Dermis microvascular lymphatic vessel endothelial cell (primary cell): Measurements from ENCODE around the gene TSSC4. TPM values are rescaled to one million over a fixed set of nuclear protein-coding genes. Genes with fewer than 3 reads are reported as not detected.
A peak's percentile ranks its signal among the peaks of the same experiment; 100 is the strongest.

Source experiments
- DNase-seq, 2 donors: peaks; one replicate each; pipeline versions ENCODE4 v3.0.0 to v3.0.0-alpha.2; 2010; ENCODE audit warnings: low read depth in 2 of 2
- total RNA-seq: library from RNA; depleted of rRNA; stranded (reverse); fragments of >200 nt; gene quantifications from 2 replicates; pipeline ENCODE4 v1.2.1, GENCODE V29; 2014

TSSC4 gene
- total RNA-seq, 1 donor from 2014 or later, result 43.5 TPM

GRCh38 chr11:2417856-2418692 is 17.5 kb downstream of the TSSC4 start:
- DNase-seq, result no peak

GRCh38 chr11:2418693-2419360 is 18.3 kb downstream of the TSSC4 start:
- no peak for DNase-seq

GRCh38 chr11:2419638-2420501 is 19.3 kb downstream of the TSSC4 start:
- DNase-seq, result peak; percentile 62 to 73

DNA sequence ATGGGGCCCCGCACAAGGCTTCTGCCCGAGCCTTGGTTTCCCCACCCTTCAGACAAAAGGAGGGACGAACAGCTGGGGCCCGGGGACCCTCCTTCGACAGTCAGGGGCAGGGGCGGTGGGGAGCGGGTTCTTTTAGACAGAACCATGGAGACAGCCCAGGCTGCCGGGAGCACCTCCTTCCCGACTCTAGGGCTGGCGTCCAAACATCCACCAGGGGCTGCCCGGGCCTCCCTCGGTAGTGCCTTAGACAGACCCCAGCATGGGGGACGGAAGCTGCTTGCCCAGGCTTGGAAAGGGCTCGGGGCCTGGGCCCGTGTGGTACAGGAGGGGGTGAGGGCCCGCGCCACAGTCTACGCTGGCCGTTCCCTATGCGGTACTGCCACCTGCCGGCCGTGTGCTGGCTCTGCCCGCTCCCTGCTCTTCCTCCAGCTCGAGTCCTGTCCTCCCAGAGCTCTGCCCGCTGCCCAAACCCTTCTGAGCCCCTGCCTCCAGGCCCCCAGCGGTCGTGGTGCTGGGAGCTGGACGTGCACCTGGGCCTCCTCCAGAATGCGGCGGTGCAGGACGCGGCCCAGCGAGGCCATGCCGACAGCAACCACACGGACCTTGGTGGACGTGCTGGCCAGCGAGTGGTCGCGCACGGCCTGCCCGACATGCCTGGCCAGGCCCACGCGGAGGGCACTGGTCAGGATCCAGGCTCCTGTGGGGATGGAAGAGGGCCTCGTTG is 20.1 kb downstream of the TSSC4 start:
- DNase-seq, result peak in 1 of 2 donors; percentile 69

DNA sequence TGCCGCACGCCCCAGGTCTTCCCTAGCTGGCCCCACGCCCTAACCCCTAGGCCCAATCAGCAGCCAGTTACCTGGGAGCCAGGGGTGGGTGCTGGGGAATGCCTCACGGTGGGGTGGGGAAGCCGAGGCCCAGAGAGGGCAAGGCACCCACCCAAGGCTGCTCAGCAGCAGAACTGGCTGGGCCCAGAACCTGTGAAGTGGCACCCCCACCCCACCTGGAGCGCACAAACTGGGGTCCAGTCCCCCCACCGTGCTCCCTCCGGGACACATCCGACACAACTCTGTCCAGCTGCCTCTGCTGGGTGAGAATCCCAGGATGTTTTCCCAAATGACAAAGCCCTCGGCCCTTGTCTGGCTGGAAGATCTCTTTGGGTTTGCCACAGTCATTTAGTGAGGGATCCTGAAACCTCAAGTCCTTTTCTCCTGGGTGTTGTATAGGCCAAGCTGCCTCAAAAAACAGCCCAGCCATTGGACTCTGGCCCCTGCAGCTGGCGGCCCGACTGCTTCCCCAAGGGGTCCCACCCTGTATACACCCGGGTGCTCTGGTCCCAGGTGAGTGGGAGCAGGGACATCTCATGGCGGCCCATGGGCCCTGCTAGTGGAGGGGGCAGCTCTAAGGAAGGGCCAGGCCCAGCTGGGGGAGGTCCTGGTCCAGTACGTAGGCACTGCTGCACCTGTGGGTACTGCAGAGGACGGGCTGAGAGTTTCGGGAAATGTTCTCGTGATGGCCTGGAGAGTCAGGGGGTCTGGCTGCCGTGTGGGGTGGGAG is 20.9 kb downstream of the TSSC4 start:
- DNase-seq, result no peak

GRCh38 chr11:2421996-2422395 is 21.4 kb downstream of the TSSC4 start:
- DNase-seq, result no peak

DNA sequence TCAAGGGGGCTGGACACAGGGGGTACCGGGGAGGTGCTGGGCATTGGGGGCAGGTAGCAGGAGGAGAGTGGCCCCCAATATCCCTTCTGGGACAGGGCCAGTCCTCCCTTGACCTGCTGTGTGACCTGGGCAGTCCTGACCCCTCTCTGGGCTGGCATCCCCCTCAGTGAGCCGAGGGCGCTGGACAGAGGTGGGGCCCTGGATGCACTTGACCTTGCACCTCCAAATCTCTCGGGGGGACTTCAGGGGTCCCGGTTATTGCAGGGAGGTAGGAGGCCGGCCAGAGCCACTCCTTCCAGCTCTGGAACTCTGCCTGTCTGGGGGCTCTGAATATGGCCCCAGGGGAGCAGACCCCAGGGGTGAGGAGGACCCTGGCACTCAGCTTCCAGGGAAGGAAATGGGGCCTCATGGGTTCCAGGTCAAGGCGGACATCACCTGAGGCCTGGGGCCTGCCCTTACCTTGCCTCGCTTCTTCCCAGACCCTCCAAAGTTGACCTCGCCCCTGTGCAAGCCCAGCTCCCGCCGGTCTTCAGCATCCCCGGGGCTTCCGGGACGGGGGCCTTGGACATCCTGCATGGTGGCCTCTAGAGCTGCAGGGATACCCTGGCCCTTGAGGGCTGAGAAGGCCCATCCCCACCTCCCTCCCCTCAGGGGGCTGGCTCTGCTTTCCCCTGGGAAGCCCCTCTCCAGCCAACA is 22.1 kb downstream of the TSSC4 start:
- DNase-seq, result no peak

- no peak for DNase-seq
Observed at GRCh38 chr11:2423157-2424025, 22.8 kb downstream of the TSSC4 start.

- DNase-seq, result no peak
Observed at GRCh38 chr11:2424811-2425495, 24.4 kb downstream of the TSSC4 start.

DNA sequence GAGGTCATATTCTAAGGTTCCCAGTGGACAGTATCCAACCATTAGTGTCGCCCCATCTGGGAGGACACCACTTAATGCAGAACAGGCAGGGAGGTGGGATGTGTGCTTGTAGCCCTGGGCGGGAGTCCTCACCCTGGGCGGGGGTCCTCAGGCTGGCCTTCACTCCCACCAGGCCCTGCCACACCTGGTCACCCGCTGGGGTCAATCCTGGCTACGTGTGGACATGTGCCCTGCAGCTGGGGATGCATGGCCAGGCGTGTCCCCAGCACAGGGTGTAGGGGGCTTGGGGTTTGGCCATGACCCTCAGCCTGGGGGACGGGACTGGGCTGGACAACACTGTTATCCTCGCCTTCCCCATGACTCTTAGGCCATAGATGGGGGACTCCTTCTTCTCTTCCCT is 25.0 kb downstream of the TSSC4 start:
- DNase-seq, result no peak

GRCh38 chr11:2426221-2426620 is 25.7 kb downstream of the TSSC4 start:
- DNase-seq, result no peak

DNA sequence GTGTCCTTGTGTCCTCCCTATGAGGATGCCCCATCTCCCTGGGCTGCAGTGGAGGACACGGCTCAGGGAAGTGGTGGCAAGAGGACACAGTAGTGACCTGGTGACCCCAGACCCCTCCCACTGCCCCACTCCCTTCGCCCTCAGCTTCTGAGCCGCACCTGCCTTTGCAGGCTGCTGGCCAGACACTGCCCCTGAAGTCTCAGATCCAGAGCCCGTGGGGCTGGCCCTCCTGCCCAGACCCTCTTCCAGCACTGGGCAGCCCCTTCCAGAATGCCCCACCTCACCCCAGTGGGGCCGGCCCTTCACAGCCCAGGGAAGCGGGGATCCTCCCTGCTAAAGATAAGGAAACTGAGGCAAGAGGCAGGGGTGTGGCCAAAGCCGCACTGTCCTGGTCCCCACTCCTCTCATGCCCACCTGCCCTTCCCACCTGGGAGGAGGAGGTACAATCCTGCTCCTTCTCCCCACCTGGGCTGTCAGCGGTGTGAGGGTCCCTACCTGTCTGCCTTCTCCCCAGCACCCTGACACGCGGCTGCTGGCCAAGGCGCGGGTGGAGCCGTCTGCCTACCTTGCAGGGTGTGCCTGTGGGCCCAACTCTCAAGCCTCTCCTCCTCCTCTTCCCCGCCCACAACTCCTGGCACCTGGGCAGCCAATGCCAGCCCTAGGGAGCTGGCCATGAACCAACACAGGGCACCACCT is 26.4 kb downstream of the TSSC4 start:
- DNase-seq, result no peak

DNA sequence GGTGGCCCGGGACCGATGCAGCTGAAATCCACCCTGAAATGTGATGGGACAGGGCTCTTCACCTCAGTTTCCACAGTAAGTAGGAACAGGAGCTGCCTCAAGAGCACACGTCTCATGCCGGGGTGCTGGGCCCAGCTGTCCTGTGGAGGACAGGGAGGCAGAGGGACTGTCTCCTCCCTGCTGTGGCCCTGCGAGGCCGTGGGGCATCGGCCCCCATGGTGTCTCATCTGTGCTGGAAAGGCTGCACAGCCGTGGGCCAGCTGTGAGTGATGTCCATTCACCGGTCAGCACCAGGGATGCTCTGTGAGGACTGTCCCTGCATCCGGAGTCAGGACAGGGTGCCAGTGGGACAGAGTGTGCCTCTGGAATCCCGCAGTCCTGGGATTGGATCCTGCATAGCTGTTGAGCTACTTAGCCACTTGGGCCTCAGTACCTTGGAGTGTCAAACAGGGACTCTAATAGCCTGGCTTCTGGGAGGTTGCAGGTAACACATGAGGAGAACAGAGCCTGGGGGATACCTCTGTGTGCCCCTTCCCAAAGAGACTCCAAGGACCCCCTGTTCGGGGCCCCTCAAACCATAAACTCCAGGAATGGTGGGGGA is 27.3 kb downstream of the TSSC4 start:
- no peak for DNase-seq

GRCh38 chr11:2428322-2428795 is 27.8 kb downstream of the TSSC4 start:
- DNase-seq, result peak; percentile 40 to 62

- DNase-seq, result no peak
Observed at GRCh38 chr11:2431395-2431794, 30.8 kb downstream of the TSSC4 start.

DNA sequence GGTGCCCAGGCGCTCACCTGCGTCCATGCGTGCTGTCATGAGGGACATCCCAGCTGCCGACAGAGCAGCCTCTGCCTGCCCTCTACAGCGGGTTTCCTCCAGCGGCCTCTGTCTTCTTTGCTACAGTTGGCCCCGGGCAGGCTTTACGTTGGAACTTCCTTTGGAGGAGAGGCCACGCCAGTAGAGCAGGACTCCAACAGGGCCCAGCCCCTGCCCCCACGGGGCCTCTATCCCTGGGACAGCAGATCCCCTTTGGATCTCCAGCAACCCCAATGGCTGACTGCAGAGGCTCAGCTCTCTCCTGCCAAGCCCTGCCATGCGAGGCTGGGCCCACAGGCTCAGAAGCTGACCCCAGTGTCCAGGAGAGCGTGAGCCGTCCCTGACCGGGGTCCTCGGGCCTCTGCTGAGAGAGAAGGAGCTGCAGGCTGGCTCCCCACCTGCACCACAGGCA is 31.6 kb downstream of the TSSC4 start:
- no peak for DNase-seq

- no peak for DNase-seq
Observed at GRCh38 chr11:2432628-2433071, 32.1 kb downstream of the TSSC4 start.
